HepG2 (cell line): Measurements from ENCODE around the gene MPP3. TPM values are rescaled to one million over a fixed set of nuclear protein-coding genes. Genes with fewer than 3 reads are reported as not detected.
A peak's percentile ranks its signal among the peaks of the same experiment; 100 is the strongest.

Experiments used
- CHD4 ChIP-seq: fragments of 200-600 bp; sonication (generic); IDR thresholded peaks from 2 replicates; pipeline ENCODE4 v1.7.0; 2017; ENCODE audit warnings: mild to moderate bottlenecking, low read length, borderline replicate concordance
- MED13 ChIP-seq: sonication (generic); formaldehyde crosslinking; IDR thresholded peaks from 2 replicates; pipeline ENCODE4 v1.5.0; 2020; ENCODE audit warnings: missing genetic modification reagents
- MIER3 ChIP-seq: IDR thresholded peaks from 2 replicates; pipeline ENCODE4 v1.6.1; 2016; ENCODE audit warnings: missing compliant biosample characterization, borderline replicate concordance
- MTF1 ChIP-seq: sonication (generic); formaldehyde crosslinking; IDR thresholded peaks from 2 replicates; pipeline ENCODE4 v1.5.0; 2020; ENCODE audit warnings: missing genetic modification reagents
- ZBTB42 ChIP-seq: sonication (generic); formaldehyde crosslinking; IDR thresholded peaks from 2 replicates; pipeline ENCODE4 v1.5.0; 2020; ENCODE audit warnings: mild to moderate bottlenecking, missing genetic modification reagents
- ZNF441 ChIP-seq: sonication (generic); formaldehyde crosslinking; IDR thresholded peaks from 2 replicates; pipeline ENCODE4 v1.7.0; 2021; ENCODE audit warnings: missing genetic modification reagents, borderline replicate concordance
- ZNF607 ChIP-seq: sonication (generic); formaldehyde crosslinking; IDR thresholded peaks from 2 replicates; pipeline ENCODE4 v1.5.1; 2020; ENCODE audit warnings: missing genetic modification reagents, mild to moderate bottlenecking, borderline replicate concordance
- polyA plus RNA-seq, 8 experiments: library from polyadenylated mRNA; depleted of rRNA in 3 of 8; stranded (reverse) in 7 of 8; unstranded in 1 of 8; fragments of >200 nt; fragmentation: Illumina TruSeq in 4 of 8; extraction: Trizol in 4 of 8; gene quantifications; 2 replicates each; pipeline versions ENCODE4 v1.2.1 to v1.2.3, GENCODE V29; 2011 to 2016; ENCODE audit warnings: low read depth in 4 of 8, missing spikeins in 1 of 8, mixed read lengths in 1 of 8; ENCODE audit not compliant: insufficient read depth in 1 of 8
- total RNA-seq, 5 experiments: library from RNA; depleted of rRNA; stranded (reverse); fragments of >200 nt; fragmentation: Illumina TruSeq; extraction: Trizol; gene quantifications; 2 replicates each; pipeline ENCODE4 v1.2.3, GENCODE V29; 2016; ENCODE audit warnings: low read depth in 1 of 5
- TF ChIP-seq, protein P1 (sequence below): sonication (generic); formaldehyde crosslinking; IDR thresholded peaks from 2 replicates; pipeline ENCODE4 v1.4.0; 2020; ENCODE audit warnings: missing genetic modification reagents, mild to moderate bottlenecking, borderline replicate concordance
- TF ChIP-seq, protein P2 (sequence below): sonication (generic); formaldehyde crosslinking; IDR thresholded peaks from 2 replicates; pipeline ENCODE4 v1.8.1; 2023; ENCODE audit warnings: mild to moderate bottlenecking, missing genetic modification reagents
- TF ChIP-seq, protein P3 (sequence below): IDR thresholded peaks from 2 replicates; pipeline ENCODE4 v1.6.1; 2012; ENCODE audit warnings: low read length, improper control_type of control experiment
- TF ChIP-seq, protein P4 (sequence below): sonication (generic); formaldehyde crosslinking; IDR thresholded peaks from 2 replicates; pipeline ENCODE4 v1.4.0; 2020; ENCODE audit warnings: missing genetic modification reagents
- TF ChIP-seq, protein P5 (sequence below): sonication (generic); formaldehyde crosslinking; IDR thresholded peaks from 2 replicates; pipeline ENCODE4 v1.8.1; 2023; ENCODE audit warnings: mild to moderate bottlenecking, missing genetic modification reagents, borderline replicate concordance
- TF ChIP-seq, protein P6 (sequence below): sonication (generic); formaldehyde crosslinking; IDR thresholded peaks from 2 replicates; pipeline ENCODE4 v1.4.0; 2020; ENCODE audit warnings: missing genetic modification reagents
- TF ChIP-seq, protein P7 (sequence below): sonication (generic); formaldehyde crosslinking; IDR thresholded peaks from 2 replicates; pipeline ENCODE4 v1.9.0; 2021; ENCODE audit warnings: missing genetic modification reagents, borderline replicate concordance

MPP3 gene
- total and polyA plus RNA-seq, 2 of the 13 experiments (the other 11 are each of a cell fraction or from before 2014, with no cell fraction given): 0.91 to 1.8 TPM

DNA sequence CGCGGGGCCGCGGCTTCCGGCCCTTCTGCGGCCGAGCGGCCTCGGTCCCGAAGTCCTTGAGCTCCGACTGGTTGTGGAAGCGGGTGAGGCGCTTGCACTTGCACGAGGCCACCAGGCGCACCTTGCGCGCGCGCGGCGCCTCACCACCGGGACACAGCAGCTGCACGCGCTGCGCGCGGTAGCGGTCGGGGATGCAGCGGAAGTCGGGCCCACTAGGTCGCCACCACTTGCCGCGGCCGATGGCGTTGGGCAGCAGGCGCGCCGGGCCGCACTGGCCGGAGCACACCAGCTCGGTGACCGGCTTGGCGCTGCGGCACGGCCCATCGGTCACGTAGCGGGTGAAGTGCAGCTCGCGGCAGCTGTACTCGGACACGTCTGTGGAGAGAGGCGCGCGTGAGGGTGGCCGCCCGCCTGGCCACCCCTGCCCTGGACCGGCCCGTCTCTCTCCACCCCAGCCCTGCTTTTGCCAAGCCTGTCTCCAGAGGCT is 77.5 kb downstream of the MPP3 start (continued):
- TF ChIP-seq, protein P1, sequence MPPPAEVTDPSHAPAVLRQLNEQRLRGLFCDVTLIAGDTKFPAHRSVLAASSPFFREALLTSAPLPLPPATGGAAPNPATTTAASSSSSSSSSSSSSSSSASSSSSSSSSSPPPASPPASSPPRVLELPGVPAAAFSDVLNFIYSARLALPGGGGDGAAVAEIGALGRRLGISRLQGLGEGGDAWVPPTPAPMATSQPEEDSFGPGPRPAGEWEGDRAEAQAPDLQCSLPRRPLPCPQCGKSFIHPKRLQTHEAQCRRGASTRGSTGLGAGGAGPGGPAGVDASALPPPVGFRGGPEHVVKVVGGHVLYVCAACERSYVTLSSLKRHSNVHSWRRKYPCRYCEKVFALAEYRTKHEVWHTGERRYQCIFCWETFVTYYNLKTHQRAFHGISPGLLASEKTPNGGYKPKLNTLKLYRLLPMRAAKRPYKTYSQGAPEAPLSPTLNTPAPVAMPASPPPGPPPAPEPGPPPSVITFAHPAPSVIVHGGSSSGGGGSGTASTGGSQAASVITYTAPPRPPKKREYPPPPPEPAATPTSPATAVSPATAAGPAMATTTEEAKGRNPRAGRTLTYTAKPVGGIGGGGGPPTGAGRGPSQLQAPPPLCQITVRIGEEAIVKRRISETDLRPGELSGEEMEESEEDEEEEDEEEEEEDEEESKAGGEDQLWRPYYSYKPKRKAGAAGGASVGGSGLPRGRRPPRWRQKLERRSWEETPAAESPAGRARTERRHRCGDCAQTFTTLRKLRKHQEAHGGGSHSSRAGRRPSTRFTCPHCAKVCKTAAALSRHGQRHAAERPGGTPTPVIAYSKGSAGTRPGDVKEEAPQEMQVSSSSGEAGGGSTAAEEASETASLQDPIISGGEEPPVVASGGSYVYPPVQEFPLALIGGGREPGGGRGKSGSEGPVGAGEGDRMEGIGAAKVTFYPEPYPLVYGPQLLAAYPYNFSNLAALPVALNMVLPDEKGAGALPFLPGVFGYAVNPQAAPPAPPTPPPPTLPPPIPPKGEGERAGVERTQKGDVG (CRISPR knock-in tag): no peak
- TF ChIP-seq, protein P2, sequence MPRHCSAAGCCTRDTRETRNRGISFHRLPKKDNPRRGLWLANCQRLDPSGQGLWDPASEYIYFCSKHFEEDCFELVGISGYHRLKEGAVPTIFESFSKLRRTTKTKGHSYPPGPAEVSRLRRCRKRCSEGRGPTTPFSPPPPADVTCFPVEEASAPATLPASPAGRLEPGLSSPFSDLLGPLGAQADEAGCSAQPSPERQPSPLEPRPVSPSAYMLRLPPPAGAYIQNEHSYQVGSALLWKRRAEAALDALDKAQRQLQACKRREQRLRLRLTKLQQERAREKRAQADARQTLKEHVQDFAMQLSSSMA (CRISPR knock-in tag): no peak
- no peak for TF ChIP-seq MIER3 (CRISPR knock-in tag)
- TF ChIP-seq ZBTB42 (CRISPR knock-in tag): no peak
- TF ChIP-seq, protein P3, sequence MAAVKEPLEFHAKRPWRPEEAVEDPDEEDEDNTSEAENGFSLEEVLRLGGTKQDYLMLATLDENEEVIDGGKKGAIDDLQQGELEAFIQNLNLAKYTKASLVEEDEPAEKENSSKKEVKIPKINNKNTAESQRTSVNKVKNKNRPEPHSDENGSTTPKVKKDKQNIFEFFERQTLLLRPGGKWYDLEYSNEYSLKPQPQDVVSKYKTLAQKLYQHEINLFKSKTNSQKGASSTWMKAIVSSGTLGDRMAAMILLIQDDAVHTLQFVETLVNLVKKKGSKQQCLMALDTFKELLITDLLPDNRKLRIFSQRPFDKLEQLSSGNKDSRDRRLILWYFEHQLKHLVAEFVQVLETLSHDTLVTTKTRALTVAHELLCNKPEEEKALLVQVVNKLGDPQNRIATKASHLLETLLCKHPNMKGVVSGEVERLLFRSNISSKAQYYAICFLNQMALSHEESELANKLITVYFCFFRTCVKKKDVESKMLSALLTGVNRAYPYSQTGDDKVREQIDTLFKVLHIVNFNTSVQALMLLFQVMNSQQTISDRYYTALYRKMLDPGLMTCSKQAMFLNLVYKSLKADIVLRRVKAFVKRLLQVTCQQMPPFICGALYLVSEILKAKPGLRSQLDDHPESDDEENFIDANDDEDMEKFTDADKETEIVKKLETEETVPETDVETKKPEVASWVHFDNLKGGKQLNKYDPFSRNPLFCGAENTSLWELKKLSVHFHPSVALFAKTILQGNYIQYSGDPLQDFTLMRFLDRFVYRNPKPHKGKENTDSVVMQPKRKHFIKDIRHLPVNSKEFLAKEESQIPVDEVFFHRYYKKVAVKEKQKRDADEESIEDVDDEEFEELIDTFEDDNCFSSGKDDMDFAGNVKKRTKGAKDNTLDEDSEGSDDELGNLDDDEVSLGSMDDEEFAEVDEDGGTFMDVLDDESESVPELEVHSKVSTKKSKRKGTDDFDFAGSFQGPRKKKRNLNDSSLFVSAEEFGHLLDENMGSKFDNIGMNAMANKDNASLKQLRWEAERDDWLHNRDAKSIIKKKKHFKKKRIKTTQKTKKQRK: no peak
- no peak for TF ChIP-seq ZNF441 (CRISPR knock-in tag)
- no peak for TF ChIP-seq MED13 (CRISPR knock-in tag)
- no peak for TF ChIP-seq MTF1 (CRISPR knock-in tag)
- TF ChIP-seq, protein P4, sequence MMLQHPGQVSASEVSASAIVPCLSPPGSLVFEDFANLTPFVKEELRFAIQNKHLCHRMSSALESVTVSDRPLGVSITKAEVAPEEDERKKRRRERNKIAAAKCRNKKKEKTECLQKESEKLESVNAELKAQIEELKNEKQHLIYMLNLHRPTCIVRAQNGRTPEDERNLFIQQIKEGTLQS: no peak
- TF ChIP-seq, protein P5, sequence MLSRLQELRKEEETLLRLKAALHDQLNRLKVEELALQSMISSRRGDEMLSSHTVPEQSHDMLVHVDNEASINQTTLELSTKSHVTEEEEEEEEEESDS (CRISPR knock-in tag): no peak
- peak; percentile 22; the same call in 1 of the 2 replicates for TF ChIP-seq ZNF607
- TF ChIP-seq CHD4: no peak
- TF ChIP-seq, protein P6, sequence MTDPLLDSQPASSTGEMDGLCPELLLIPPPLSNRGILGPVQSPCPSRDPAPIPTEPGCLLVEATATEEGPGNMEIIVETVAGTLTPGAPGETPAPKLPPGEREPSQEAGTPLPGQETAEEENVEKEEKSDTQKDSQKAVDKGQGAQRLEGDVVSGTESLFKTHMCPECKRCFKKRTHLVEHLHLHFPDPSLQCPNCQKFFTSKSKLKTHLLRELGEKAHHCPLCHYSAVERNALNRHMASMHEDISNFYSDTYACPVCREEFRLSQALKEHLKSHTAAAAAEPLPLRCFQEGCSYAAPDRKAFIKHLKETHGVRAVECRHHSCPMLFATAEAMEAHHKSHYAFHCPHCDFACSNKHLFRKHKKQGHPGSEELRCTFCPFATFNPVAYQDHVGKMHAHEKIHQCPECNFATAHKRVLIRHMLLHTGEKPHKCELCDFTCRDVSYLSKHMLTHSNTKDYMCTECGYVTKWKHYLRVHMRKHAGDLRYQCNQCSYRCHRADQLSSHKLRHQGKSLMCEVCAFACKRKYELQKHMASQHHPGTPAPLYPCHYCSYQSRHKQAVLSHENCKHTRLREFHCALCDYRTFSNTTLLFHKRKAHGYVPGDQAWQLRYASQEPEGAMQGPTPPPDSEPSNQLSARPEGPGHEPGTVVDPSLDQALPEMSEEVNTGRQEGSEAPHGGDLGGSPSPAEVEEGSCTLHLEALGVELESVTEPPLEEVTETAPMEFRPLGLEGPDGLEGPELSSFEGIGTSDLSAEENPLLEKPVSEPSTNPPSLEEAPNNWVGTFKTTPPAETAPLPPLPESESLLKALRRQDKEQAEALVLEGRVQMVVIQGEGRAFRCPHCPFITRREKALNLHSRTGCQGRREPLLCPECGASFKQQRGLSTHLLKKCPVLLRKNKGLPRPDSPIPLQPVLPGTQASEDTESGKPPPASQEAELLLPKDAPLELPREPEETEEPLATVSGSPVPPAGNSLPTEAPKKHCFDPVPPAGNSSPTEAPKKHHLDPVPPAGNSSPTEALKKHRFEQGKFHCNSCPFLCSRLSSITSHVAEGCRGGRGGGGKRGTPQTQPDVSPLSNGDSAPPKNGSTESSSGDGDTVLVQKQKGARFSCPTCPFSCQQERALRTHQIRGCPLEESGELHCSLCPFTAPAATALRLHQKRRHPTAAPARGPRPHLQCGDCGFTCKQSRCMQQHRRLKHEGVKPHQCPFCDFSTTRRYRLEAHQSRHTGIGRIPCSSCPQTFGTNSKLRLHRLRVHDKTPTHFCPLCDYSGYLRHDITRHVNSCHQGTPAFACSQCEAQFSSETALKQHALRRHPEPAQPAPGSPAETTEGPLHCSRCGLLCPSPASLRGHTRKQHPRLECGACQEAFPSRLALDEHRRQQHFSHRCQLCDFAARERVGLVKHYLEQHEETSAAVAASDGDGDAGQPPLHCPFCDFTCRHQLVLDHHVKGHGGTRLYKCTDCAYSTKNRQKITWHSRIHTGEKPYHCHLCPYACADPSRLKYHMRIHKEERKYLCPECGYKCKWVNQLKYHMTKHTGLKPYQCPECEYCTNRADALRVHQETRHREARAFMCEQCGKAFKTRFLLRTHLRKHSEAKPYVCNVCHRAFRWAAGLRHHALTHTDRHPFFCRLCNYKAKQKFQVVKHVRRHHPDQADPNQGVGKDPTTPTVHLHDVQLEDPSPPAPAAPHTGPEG (CRISPR knock-in tag): no peak
- TF ChIP-seq, protein P7, sequence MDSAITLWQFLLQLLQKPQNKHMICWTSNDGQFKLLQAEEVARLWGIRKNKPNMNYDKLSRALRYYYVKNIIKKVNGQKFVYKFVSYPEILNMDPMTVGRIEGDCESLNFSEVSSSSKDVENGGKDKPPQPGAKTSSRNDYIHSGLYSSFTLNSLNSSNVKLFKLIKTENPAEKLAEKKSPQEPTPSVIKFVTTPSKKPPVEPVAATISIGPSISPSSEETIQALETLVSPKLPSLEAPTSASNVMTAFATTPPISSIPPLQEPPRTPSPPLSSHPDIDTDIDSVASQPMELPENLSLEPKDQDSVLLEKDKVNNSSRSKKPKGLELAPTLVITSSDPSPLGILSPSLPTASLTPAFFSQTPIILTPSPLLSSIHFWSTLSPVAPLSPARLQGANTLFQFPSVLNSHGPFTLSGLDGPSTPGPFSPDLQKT: no peak
